ENCODE data around the gene PTPRQ. TPM values are rescaled to one million over a fixed set of nuclear protein-coding genes. Genes with fewer than 3 reads are reported as not detected.

The PTPRQ gene
- total and polyA plus RNA-seq, 4 donors: 0.26 to 11.7 (median 1.4) TPM

DNA sequence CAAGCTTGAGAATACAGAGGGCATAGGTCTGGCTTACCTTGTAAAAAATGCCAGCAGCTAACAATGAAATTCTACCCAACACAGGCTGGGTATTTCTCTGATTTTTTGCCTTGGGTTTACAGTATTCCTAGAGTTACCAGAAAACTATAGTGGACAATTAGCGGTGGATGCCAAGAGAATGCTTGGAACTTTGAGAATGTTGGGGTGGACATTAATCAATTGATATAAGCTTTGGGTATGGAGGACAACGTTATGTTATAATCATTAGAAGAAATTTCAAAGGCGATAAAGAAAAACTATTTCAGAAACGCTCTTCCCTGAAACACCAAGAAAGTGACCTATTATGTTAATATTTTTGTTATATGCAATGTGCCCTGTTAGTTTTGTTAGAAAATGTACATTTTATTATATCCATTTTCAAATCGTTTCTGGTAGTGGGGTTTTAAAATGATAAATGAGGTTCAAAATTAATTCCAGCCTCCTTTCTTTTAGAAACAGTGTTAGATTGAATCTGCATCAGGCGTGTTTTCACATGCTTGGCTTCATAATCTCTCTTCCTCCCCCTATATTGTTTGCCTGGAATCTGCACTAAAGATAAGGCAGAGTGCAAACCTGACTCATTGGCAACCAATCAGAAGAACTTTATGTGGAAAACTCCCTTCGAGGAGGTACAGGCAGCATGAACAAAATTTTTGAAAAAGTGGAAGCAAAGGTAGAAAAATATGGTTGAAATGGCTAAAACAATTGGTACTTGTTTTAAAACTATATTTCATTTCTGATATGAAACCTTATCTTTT lies 1.4 kb upstream of the PTPRQ start:
- DNase-seq (peak in 1 of 3 donors; percentile 25), ATAC-seq (ENCODE audit: insufficient read depth, low FRiP score) (no peak)
- TF ChIP-seq, protein P1, sequence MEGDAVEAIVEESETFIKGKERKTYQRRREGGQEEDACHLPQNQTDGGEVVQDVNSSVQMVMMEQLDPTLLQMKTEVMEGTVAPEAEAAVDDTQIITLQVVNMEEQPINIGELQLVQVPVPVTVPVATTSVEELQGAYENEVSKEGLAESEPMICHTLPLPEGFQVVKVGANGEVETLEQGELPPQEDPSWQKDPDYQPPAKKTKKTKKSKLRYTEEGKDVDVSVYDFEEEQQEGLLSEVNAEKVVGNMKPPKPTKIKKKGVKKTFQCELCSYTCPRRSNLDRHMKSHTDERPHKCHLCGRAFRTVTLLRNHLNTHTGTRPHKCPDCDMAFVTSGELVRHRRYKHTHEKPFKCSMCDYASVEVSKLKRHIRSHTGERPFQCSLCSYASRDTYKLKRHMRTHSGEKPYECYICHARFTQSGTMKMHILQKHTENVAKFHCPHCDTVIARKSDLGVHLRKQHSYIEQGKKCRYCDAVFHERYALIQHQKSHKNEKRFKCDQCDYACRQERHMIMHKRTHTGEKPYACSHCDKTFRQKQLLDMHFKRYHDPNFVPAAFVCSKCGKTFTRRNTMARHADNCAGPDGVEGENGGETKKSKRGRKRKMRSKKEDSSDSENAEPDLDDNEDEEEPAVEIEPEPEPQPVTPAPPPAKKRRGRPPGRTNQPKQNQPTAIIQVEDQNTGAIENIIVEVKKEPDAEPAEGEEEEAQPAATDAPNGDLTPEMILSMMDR (IDR thresholded peaks at IDR 0.05; ENCODE audit: control extremely low read depth, extremely low read depth): no peak
- no peaks in the 10 kb centered on the region for H3K27me3 ChIP-seq (ENCODE audit: control insufficient read depth in 3 of 3, insufficient read depth in 3 of 3, low read length in 2 of 3)
- H3K9me3 ChIP-seq (ENCODE audit: control insufficient read depth in 4 of 4, insufficient read depth in 3 of 4, low read length in 3 of 4): no peaks in the 10 kb centered on the region
- no peak overlapping the region for H3K27ac ChIP-seq (ENCODE audit: low read depth in 1 of 2, low read length in 1 of 2)
- H3K4me1 ChIP-seq (ENCODE audit: control insufficient read depth in 5 of 5, insufficient read depth in 5 of 5, low read length in 5 of 5): peaks cover 0 to 15% (median 4%) of the 10 kb centered on the region in 5 donors
- H3K36me3 ChIP-seq (ENCODE audit: control insufficient read depth in 4 of 4, insufficient read depth in 4 of 4, low read length in 4 of 4): no peaks in the 10 kb centered on the region
- H3K9ac ChIP-seq (ENCODE audit: insufficient read depth in 1 of 2, low read length in 2 of 2): no peak overlapping the region
- no peak overlapping the region for H3K4me3 ChIP-seq
- WGBS, 2 donors: 69 to 79% methylated on average over 7 of the region's 7 CpGs

DNA sequence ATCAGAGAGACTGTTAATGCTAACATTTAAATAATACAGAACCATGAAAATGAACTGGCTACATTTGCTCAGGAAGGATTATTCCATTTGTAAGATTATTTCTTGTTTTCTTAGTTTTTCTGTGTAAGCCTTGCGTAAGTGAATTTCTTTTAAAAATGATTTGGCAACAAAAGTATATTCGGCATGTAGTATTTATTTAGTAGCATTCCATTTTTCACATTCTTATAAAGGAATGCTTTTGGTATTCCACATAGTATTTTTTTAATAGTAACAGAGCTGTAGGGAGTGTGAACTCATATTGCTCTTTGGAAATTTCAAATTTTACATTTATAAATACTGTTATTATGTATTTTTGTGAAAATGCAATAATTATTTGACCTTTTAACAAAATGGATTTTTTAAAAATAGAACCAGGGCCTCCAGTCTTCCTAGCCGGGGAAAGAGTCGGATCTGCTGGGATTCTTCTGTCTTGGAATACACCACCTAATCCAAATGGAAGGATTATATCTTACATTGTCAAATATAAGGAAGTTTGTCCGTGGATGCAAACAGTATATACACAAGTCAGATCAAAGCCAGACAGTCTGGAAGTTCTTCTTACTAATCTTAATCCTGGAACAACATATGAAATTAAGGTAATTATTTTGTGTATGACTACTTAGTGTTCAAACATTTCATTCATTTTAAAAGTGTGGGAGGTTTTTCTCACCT lies 1.2 kb downstream of the PTPRQ start:
- H3K4me1 ChIP-seq (ENCODE audit: control insufficient read depth in 5 of 5, insufficient read depth in 5 of 5, low read length in 5 of 5): peaks cover 0 to 15% (median 4%) of the 10 kb centered on the region in 5 donors
- TF ChIP-seq, protein P1 (IDR thresholded peaks at IDR 0.05; ENCODE audit: control extremely low read depth, extremely low read depth): no peak
- no peaks in the 10 kb centered on the region for H3K9me3 ChIP-seq (ENCODE audit: control insufficient read depth in 4 of 4, insufficient read depth in 3 of 4, low read length in 3 of 4)
- ATAC-seq (ENCODE audit: insufficient read depth, low FRiP score) (no peak), DNase-seq (peak in 2 of 3 donors; percentile 52 to 57)
- H3K9ac ChIP-seq (ENCODE audit: insufficient read depth in 1 of 2, low read length in 2 of 2): no peak overlapping the region
- H3K27ac ChIP-seq (ENCODE audit: low read depth in 1 of 2, low read length in 1 of 2): no peak overlapping the region
- no peaks in the 10 kb centered on the region for H3K27me3 ChIP-seq (ENCODE audit: control insufficient read depth in 3 of 3, insufficient read depth in 3 of 3, low read length in 2 of 3)
- no peaks in the 10 kb centered on the region for H3K36me3 ChIP-seq (ENCODE audit: control insufficient read depth in 4 of 4, insufficient read depth in 4 of 4, low read length in 4 of 4)
- WGBS, 2 donors: 51 to 77% methylated on average over 5 of the region's 5 CpGs
- H3K4me3 ChIP-seq: no peak overlapping the region

DNA sequence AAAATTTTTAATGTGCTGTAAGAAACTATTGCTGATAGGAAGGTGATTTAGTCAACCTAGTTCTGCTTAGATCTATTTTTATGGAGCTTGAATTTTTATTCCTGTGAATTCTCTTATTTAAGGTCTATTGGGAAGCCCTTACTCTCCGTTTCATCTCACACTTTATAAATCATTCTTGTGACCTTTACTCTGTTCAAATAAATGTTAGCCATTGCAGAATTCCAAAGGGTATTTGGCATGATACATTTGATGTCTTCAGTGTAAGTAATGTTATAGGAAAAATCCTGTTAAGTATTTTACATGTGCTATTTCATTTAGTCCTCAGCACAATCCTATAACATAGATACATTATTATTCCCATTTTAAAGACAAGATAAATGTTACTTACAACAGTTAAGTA lies 12.5 kb downstream of the PTPRQ start:
- TF ChIP-seq, protein P1 (IDR thresholded peaks at IDR 0.05; ENCODE audit: control extremely low read depth, extremely low read depth): no peak
- no peak for ATAC-seq (ENCODE audit: insufficient read depth, low FRiP score)

More for the DNA sequence above, 12.5 kb downstream of the PTPRQ start:
- no peak for DNase-seq
- 64 to 80% methylated on average over 1 of the region's 1 CpG for WGBS, 2 donors
- Histone ChIP-seq H3K27me3 (ENCODE audit: control insufficient read depth in 3 of 3, insufficient read depth in 3 of 3, low read length in 2 of 3) (no peaks in the 10 kb centered on the region), H3K9me3 (ENCODE audit: control insufficient read depth in 4 of 4, insufficient read depth in 3 of 4, low read length in 3 of 4) (no peaks in the 10 kb centered on the region), H3K4me3 (no peak overlapping the region), H3K27ac (ENCODE audit: low read depth in 1 of 2, low read length in 1 of 2) (no peak overlapping the region), H3K9ac (ENCODE audit: insufficient read depth in 1 of 2, low read length in 2 of 2) (no peak overlapping the region), H3K36me3 (ENCODE audit: control insufficient read depth in 4 of 4, insufficient read depth in 4 of 4, low read length in 4 of 4) (no peaks in the 10 kb centered on the region), H3K4me1 (ENCODE audit: control insufficient read depth in 5 of 5, insufficient read depth in 5 of 5, low read length in 5 of 5) (no peaks in the 10 kb centered on the region)
